GM18867 (cell line): Measurements from ENCODE around the gene SUMO1.

Source experiments
- ATAC-seq: cut with Tn5 transposase; IDR thresholded peaks from one replicate; pipeline ENCODE4 v1.9.1; 2021; ENCODE audit warnings: mild to moderate bottlenecking, moderate library complexity; ENCODE audit not compliant: unreplicated experiment

SUMO1 gene

GRCh38 chr2:202157211-202157990, 81.0 kb downstream of the SUMO1 start:
- ATAC-seq, result no peak
